ENCODE results near the gene HIVEP3.

The HIVEP3 gene

DNA sequence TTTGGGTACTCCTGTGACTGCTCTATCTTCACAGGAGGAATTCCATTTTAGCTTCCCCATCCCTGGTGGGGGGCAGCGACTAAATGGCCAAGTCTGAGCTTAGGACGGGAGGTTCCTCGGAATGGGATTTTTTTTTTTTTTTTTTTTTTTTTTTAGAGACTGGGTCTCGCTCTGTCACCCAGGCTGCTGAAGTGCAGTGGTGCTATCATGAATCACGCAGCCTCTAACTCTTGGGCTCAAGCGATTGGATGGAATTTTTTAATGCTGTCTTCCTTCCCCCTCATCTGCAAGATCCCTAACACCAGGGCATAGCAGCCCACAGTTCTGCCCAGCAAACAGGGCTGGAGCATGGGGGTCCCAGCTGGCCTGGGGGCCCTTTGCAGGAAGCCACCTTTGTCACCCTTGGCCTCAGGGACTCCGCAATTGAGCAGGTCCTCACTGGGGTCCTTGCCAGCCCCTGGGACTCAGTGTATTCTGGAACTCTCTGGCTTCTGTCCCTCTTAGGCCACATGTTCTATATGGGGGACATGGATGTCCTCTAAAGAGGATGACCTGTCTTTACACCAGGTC, 421.2 kb downstream of the HIVEP3 start:
- H3K36me3 ChIP-seq (ENCODE audit: control insufficient read depth in 2 of 2, insufficient read depth in 1 of 2, low read length in 2 of 2) = no peaks in the 10 kb centered on the region
- H3K4me1 ChIP-seq (ENCODE audit: control insufficient read depth, insufficient read depth, low read length) = peaks cover 2% of the 10 kb centered on the region
- H3K4me3 ChIP-seq (ENCODE audit: low read depth, low read length) = no peak overlapping the region
- H3K9me3 ChIP-seq (ENCODE audit: control insufficient read depth, insufficient read depth, low read depth, low read length) = no peaks in the 10 kb centered on the region
- CTCF ChIA-PET = interaction anchor here (1.0 to 3.4 kb wide), 3 partner anchors 15 to 196 kb away, joined by 3 to 13 read pairs (median 4); no protein-coding TSS in a partner anchor
- no peak for TF ChIP-seq AEBP2 (tag by site-specific recombination; IDR thresholded peaks at IDR 0.05; ENCODE audit: borderline replicate concordance)
- TF ChIP-seq, protein P1, sequence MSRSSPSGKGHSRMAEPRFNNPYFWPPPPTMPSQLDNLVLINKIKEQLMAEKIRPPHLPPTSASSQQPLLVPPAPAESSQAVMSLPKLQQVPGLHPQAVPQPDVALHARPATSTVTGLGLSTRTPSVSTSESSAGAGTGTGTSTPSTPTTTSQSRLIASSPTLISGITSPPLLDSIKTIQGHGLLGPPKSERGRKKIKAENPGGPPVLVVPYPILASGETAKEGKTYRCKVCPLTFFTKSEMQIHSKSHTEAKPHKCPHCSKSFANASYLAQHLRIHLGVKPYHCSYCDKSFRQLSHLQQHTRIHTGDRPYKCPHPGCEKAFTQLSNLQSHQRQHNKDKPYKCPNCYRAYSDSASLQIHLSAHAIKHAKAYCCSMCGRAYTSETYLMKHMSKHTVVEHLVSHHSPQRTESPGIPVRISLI (tag by site-specific recombination; IDR thresholded peaks at IDR 0.05) = peak; percentile 36; the same call in 1 of the 2 replicates
- POLR2A ChIA-PET = no interaction called here
- H3K27ac ChIP-seq (ENCODE audit: extremely low read depth, low read depth, low read length) = no peak overlapping the region

GRCh38 chr1:41497056-41497440, 421.7 kb downstream of the HIVEP3 start:
- no peaks in the 10 kb centered on the region for H3K9me3 ChIP-seq (ENCODE audit: control insufficient read depth, insufficient read depth, low read depth, low read length)
- H3K27ac ChIP-seq (ENCODE audit: extremely low read depth, low read depth, low read length) = no peak overlapping the region
- TF ChIP-seq ZNF302 (tag by site-specific recombination; IDR thresholded peaks at IDR 0.05; ENCODE audit: low read depth) = no peak
- TF ChIP-seq, protein P2, sequence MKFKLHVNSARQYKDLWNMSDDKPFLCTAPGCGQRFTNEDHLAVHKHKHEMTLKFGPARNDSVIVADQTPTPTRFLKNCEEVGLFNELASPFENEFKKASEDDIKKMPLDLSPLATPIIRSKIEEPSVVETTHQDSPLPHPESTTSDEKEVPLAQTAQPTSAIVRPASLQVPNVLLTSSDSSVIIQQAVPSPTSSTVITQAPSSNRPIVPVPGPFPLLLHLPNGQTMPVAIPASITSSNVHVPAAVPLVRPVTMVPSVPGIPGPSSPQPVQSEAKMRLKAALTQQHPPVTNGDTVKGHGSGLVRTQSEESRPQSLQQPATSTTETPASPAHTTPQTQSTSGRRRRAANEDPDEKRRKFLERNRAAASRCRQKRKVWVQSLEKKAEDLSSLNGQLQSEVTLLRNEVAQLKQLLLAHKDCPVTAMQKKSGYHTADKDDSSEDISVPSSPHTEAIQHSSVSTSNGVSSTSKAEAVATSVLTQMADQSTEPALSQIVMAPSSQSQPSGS (tag by site-specific recombination; IDR thresholded peaks at IDR 0.05; ENCODE audit: low read depth) = peak; percentile 45; the same call in 1 of the 2 replicates
- no peak for TF ChIP-seq ZNF449 (tag by site-specific recombination; IDR thresholded peaks at IDR 0.05)
- TF ChIP-seq SP3 (tag by site-specific recombination; IDR thresholded peaks at IDR 0.05) = no peak
- peak; percentile 22; the same call in 1 of the 2 replicates for TF ChIP-seq HIC1 (tag by site-specific recombination; IDR thresholded peaks at IDR 0.05)
- TF ChIP-seq PRDM4 (tag by site-specific recombination; IDR thresholded peaks at IDR 0.05) = no peak
- no peak for TF ChIP-seq HOXA7 (CRISPR knock-in tag; IDR thresholded peaks at IDR 0.05; ENCODE audit: borderline replicate concordance)
- no peak for TF ChIP-seq ZNF157 (tag by site-specific recombination; IDR thresholded peaks at IDR 0.05)
- TF ChIP-seq, protein P3, sequence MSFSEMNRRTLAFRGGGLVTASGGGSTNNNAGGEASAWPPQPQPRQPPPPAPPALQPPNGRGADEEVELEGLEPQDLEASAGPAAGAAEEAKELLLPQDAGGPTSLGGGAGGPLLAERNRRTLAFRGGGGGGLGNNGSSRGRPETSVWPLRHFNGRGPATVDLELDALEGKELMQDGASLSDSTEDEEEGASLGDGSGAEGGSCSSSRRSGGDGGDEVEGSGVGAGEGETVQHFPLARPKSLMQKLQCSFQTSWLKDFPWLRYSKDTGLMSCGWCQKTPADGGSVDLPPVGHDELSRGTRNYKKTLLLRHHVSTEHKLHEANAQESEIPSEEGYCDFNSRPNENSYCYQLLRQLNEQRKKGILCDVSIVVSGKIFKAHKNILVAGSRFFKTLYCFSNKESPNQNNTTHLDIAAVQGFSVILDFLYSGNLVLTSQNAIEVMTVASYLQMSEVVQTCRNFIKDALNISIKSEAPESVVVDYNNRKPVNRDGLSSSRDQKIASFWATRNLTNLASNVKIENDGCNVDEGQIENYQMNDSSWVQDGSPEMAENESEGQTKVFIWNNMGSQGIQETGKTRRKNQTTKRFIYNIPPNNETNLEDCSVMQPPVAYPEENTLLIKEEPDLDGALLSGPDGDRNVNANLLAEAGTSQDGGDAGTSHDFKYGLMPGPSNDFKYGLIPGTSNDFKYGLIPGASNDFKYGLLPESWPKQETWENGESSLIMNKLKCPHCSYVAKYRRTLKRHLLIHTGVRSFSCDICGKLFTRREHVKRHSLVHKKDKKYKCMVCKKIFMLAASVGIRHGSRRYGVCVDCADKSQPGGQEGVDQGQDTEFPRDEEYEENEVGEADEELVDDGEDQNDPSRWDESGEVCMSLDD (tag by site-specific recombination; IDR thresholded peaks at IDR 0.05) = 0 out of 2 replicates have a peak, but pooled peaks have one; percentile 44
- no peak for TF ChIP-seq ZNF26 (tag by site-specific recombination; IDR thresholded peaks at IDR 0.05)
- H3K4me3 ChIP-seq (ENCODE audit: low read depth, low read length) = no peak overlapping the region
- H3K36me3 ChIP-seq (ENCODE audit: control insufficient read depth in 2 of 2, insufficient read depth in 1 of 2, low read length in 2 of 2) = no peaks in the 10 kb centered on the region
- ChIA-PET POLR2A (interaction anchor here (0.8 to 0.9 kb wide), 2 partner anchors 13 to 14 kb away, joined by 3 to 4 read pairs; partner anchors contain the start of gene EDN2), CTCF (interaction anchor here (0.6 to 2.5 kb wide), 4 partner anchors 15 to 42 kb away, joined by 3 to 18 read pairs (median 4); no protein-coding TSS in a partner anchor)
- peaks cover 2% of the 10 kb centered on the region for H3K4me1 ChIP-seq (ENCODE audit: control insufficient read depth, insufficient read depth, low read length)

Data from HEK293 (cell line).